Fibroblast of lung (primary cell): Measurements from ENCODE around the gene MRPS33.

Source experiments
- EZH2 ChIP-seq: IDR thresholded peaks from 2 replicates; pipeline ENCODE4 v1.5.1; 2012; ENCODE audit warnings: low read length, control low read depth, mild to moderate bottlenecking; ENCODE audit errors: missing control alignments
- TF ChIP-seq, protein P1 (sequence below), 2 donors: IDR thresholded peaks in 1 of 2; conservative IDR thresholded peaks in 1 of 2; 1 replicate in 1 of 2; 2 replicates in 1 of 2; pipeline ENCODE4 v1.5.1; 2011 to 2012; ENCODE audit warnings: low read length in 2 of 2, control low read depth in 1 of 2, inconsistent platforms in 1 of 2, low read depth in 1 of 2, mild to moderate bottlenecking in 1 of 2

- TF ChIP-seq, protein P1, sequence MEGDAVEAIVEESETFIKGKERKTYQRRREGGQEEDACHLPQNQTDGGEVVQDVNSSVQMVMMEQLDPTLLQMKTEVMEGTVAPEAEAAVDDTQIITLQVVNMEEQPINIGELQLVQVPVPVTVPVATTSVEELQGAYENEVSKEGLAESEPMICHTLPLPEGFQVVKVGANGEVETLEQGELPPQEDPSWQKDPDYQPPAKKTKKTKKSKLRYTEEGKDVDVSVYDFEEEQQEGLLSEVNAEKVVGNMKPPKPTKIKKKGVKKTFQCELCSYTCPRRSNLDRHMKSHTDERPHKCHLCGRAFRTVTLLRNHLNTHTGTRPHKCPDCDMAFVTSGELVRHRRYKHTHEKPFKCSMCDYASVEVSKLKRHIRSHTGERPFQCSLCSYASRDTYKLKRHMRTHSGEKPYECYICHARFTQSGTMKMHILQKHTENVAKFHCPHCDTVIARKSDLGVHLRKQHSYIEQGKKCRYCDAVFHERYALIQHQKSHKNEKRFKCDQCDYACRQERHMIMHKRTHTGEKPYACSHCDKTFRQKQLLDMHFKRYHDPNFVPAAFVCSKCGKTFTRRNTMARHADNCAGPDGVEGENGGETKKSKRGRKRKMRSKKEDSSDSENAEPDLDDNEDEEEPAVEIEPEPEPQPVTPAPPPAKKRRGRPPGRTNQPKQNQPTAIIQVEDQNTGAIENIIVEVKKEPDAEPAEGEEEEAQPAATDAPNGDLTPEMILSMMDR (conservative IDR thresholded peaks at IDR 0.05 in 1 of 2, IDR thresholded peaks at IDR 0.05 in 1 of 2; ENCODE audit: low read depth in 1 of 2, low read length in 2 of 2): no peak
- TF ChIP-seq EZH2: no peak
Measured at GRCh38 chr7:141016349-141016748, 1.6 kb upstream of the MRPS33 start.
